NCI-H446 treated with DMSO at 0.1 percent for 48 hours (cell line): Measurements from ENCODE around the gene PDCD1.

Source experiments
- DNase-seq: peaks from one replicate; lab custom pipeline; 2025; lab: John Stamatoyannopoulos, UW

Gene PDCD1

DNA sequence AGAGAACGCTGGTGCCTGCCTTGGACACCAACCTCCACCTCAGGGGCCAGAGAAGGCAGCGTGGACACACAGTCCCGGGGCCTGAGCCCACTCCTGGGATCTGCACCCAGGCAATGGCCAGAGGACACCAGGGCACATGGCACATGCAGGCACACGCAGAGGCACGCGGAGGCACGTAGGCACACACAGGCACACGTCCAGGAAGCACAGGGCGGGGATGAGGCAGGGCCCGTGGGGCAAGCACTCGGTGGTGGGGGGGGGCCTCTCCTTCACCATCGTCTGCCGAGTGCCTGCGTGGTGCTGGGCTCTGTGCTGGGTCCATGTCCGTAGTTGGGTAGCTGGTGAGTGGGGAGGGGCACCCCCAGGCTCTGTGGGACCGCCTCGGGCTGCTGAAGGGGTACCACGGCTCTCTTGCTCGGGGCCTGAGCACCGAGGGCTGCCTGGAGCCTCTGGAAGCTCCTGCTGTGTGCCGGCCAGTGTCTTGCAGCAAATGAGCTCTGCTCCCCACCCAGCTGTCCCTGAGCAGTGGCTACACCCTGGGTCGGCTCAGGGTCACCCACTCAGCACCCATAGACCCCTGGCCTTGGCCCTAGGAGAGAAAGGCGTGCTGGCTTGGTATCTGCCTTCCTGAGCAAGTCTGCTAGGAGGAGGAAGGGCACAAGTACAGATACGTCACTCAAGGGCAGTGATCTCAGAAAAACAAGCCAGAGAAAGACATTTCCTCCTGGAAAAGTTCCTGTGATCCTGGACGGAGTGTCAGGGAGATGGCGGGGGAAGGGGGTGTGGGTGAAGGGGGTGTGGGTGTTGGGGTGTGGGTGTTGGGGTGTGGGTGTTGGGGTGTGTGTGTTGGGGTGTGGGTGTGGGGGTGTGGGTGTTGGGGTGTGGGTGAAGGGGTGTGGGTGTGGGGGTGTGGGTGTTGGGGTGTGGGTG lies 37.3 kb upstream of the PDCD1 start:
- DNase-seq: no peak

DNA sequence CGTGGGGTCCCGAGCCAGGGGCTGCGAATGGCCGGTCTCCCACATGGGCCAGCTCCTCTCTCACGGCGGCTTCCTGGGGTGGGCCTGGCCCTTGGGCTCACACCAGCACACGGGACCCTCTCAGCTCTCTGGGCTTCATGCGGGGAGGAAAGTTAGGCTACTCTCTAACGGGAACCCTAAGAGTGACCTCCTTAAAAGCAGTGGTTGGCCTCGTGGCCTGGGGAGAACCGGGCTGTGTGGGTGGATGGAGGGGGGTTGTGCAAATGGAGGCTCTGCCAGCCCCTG lies 36.7 kb upstream of the PDCD1 start:
- no peak for DNase-seq

DNA sequence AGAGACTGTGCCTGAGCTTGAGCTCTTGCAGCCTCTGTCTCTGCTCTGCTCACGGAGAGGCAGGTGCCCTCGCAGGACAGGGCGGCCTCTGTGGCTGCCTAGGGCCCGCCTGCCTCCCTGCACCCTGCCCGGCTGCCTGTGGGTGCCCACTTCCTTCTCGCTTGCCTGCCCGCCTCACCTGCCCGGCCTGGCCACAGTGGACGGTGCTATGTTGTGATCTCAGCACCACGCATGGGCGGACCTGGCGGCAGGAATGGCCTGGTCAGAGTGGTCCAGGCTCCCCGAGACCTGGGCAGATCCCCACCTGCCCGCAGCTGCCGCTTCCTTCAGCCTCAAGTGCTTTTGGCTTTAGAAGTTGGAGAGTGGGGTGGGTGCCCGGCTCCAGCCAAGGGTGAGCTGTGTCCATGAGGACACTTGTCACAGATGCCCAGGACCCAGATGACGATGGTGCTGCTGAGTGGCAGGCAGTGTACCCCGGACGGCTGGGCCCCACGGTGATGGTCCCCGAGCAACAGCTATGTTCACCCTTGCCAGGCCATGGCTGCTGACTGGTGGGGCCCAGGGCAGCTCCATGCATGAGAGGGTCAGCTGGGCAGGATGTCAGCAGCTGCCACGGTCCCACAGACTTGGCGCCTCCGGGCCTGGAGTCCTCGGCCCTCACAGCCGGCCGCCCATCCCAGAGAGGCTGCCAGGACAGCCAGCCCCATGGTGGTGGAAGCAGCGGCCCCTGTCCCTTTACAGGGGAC lies 36.2 kb upstream of the PDCD1 start:
- no peak for DNase-seq

DNA sequence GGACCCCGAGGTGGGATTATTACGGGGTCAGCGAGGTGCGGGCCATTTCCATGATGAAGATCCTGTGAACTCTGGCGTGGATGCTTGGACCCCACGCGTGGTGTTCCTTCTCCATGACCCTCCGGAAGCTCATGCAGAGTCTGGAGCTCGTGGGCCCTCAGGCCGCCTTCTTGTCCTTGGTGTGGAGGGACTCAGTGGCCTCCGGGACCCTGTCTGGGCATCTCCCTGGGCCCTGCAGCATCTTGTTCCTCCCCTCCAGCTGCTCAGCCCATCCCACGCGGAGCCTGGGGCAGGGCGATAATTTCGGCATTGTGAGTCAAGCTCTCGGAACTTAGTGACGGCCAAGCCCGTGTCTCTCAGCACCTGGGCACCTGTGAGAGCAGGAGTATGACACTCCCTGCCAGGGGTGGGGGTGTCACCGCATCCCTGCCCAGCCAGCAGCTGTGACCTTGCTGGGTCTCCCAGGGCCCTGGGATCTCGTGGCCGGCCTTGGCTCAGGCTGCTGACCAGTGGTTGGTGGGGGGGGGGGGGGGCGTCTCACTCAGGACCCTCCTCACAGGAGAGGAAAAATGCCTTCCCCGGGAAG lies 35.5 kb upstream of the PDCD1 start:
- DNase-seq: no peak

DNA sequence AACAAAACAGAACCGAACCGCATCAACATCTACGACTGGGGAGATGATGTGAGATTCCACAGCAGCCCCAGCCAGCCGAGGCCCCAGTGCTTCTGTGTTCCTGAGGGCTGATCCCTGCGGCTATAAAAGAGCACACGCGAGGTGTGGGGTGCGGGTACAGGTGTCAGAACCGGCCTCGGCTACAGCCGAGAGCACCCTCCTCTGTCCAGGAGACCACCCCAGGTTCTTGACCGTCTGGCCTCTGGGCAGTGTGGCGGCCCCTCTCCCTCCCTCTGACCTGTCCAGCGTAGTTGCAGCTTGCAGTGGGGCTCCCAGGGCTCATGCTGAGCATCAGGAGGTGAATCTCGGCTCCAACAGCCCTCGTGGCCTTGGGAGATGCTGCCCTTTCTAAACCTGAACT lies 34.6 kb upstream of the PDCD1 start:
- DNase-seq: no peak

DNA sequence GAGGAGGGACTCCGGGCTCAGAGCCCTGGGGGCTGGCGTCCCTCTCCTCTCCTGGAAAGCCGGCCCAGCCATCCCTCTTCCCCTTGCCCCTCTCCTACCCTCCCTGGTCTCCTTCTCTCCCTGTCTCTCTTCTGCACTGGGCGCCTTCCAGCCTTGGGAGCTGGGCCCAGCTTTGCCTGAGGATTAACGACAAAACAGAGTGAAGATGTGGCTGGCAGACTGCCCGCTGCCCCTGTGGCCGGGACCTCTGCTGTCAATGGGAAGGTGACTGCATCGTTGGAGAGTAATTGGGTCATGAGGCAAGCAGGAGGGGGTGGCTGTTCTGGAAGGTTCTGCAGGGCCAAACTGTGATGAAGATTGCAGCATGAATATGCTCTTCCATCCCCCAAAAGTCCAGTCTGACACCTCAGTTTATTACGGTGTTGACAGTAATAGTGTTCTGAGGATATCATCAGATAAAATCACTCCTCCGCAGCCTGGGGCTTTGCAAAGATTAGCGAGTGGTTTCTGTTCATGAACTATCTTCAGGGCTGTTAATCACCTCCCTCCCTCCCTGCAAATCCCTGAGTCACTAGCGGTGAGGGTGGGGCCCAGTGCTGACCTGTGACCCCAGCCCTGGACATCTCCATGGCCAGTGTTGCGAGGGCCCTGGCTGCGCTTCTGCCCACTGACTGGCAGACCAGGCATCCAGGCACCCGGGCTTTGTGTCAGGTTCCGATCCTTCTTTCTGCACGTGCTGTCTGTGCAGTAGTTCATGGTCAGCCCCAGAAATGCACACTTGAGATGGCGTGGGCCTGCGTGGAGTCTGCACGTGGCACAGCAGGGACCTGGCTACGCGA lies 33.8 kb upstream of the PDCD1 start:
- DNase-seq: no peak

DNA sequence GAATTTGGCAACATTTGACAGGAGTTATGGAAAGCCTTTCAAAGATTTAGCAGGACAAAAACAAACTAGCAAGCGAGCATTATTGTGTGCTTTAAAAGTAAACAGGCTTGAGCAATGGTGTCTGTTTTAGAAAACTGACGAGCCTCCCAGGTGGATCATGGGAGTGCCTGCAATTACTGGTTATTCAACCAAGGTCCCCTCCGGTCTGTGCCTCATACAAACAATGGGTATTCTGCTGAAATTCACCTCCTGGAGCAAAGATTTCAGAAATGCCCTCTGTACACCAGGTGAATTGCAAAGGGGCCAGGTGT lies 33.2 kb upstream of the PDCD1 start:
- DNase-seq: no peak

DNA sequence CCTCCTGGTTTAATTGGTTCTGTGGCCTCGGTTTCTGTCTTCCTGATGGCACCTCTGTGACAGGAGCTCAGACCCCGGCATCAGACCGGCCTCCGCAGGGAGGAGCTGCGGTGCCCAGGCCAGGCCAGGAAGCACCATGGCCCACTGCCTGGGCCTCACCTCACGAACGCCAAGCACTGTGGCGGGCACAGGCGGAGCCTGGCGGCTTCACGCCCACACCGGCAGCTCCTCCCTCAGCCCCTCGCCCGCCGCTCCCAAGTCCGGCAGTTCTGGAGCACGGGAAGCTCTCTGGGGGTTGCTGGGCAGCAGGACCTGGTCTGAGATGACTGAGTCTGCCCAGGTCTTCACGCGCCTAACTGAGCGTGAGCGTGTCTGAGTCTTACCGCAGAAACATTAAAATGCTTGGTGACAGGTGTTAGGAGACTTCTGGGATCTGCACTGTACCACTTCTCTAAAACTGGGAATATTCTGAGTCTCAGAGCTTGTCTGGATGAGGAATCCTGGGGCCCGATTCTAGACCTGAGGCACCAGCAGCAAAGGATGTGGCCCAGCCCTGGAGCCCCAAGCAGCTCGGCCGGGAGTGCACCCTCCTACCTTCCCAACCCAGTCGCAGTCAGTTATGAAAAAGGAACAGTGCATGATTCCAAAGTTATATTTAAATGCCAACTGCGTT lies 32.8 kb upstream of the PDCD1 start:
- DNase-seq: no peak

DNA sequence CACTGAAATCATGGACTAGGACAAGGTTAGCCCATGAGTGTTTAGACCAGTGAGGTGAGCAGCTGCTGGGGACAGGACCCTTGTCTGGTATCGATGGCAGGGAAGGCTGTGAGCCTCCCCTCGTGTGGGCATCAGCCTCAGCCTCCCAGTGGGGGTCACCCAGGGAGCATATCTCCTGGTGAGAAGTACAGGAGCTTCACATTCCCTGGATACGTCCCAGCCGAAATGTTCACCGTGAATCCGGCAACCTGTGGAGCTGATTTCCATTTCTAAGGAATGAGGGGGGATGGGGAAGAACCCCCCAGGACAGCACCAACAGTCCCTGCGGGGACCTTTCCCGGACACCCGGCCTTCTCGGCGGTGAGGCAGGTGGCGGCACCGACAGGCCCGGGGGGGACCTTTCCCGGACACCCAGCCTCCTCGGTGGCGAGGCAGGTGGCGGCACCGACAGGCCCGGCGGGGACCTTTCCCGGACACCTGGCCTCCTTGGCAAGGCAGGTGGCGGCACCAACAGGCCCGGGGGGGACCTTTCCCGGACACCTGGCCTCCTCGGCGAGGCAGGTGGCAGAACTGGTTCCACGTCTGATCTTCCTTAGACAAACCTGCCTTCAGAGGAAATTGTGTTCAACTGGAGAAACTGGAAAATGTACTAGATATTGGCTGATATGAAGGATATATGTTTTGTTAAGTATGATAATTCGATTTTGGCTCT lies 32.0 kb upstream of the PDCD1 start:
- no peak for DNase-seq

DNA sequence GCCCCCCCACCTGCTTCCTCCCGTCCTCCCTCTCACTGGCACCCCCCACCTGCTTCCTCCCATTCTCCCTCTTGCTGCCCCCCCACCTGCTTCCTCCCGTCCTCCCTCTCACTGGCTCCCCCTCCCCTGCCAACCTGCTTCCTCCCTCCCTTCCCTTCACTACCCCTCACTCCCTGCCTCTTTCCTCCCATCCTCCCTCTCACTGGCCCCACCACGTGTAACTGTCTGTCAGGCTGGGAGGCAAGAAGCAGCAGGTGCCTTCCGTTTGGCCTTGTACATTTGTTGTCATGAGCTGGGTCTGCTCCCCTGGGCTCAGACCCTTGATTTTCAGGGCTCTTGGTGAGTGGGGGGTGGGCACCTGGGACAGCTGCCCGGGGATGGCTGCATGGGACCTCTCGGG lies 29.9 kb upstream of the PDCD1 start:
- DNase-seq: no peak

DNA sequence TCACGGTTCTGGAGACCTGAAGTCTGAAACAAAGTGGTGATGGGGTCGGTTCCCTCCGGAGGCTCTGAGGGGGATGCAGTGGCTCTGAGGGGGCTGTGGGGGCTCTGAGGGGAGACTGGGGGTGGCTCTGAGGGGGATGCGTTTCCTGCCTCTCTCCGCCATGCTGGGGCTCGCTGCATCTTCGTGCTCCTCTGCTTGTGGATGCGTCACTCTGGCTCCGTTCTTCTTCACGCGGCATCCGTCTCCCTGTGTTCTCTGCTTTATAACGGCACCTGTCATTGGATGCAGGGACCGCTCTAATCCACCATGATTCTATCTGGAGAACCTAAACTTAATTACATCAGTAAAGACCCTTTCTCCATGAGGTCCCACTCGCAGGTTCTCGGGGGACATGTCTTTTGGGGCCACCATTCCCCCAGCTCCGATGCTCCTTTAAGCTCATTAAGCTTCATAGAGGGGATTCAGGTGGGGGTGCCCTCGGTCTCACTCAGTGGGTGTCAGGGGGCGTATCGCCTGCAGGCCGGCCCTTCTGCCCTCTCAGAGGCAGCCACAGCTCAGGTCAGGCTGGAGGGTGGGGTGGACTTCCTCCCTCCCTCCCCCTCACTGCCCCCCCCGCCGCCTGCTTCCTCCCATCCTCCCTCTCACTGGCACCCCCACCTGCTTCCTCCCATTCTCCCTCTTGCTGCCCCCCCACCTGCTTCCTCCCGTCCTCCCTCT lies 29.3 kb upstream of the PDCD1 start:
- no peak for DNase-seq

DNA sequence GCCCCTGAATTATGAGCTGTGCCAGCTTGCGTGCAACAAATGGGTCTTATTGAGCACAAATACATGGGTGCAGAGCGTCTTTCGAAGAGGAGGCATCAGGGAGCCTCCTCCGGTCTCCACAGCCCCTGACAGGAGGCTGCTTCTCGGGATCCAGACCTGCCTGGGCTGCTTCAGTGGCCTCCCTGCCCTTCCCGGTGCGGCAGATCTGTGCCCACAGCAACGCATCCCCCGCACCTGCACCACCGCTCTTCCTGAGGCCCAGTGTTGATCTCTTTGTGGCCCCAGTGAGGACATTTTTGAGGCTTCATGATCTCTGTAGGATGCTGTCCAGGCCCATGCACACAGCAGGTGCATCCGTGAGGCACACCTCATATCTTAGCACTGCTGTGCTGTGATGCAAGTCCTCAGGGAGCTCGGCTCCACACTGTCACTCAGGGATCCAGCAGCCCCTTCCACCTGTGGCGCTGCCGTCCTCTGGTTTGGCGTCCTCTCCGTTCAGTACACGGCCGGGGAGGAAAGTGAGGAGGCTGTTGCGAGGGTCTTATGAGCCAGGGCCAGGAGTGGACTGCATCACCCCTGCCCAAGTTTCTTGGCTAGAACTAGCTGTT lies 28.2 kb upstream of the PDCD1 start:
- DNase-seq: no peak

DNA sequence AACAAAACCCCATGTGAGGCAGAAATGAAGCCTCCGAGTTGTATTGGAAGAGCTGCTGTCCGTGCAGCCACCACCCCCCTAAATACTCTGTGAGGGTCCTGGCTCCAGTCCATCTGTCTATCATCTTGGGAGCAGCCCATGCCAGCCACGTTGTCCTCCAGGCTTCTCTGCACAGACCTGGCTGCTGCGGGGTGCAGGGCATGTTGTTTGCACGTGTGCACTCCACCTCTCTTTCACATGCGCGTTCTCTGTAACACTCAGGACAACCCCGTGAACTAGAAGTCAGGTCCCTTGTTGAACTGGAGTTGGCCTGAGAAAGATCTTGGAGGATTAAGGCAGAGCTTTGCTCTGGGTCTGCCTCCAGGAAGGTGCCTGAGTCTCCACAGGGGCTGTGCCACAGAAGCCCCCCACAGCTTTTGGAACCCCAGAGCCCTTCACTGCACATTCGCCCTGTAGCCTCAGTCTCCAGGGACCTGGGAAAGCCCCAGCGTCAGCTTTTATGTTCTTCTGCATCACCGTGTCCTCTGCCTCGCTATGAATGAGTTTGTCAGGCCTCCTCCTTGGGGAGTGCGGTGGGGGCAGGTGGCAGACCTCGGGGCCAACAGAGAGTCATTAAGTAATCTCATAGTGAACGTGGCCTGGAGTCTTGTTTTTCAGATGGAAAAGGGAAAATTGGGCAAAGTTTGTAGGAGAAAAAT lies 27.4 kb upstream of the PDCD1 start:
- no peak for DNase-seq

DNA sequence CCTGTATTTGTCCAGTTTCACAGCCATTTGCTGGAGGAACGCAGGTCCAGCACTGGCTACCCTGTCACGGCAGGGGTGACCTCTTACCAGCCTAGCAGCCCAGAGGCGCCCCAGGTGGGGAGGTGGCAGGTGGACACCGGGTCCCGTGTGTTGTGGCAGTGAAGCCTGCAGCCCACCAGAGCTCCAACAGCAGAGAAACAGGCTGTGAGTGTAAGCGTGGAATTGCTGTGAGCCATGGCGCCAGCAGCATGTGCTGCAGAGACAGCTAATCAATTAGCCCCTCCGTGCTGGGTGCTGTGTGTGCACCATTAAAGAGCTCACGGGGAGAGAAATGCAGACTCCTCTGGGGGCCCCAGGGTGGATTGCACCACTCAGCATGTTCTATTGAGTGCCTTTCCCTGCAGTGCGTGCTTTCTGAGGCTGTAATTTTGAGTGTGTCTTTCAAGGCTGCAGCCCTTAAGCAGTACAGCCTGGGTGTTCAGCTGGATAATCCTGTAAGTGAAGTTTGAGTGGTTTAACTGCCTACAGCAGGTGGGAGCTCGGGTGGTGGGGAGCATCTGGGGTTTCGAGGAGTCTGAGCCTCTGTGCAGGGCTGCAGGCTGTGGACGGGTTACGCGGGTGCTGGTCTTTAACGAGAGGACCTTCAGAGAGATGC lies 26.7 kb upstream of the PDCD1 start:
- DNase-seq: no peak

DNA sequence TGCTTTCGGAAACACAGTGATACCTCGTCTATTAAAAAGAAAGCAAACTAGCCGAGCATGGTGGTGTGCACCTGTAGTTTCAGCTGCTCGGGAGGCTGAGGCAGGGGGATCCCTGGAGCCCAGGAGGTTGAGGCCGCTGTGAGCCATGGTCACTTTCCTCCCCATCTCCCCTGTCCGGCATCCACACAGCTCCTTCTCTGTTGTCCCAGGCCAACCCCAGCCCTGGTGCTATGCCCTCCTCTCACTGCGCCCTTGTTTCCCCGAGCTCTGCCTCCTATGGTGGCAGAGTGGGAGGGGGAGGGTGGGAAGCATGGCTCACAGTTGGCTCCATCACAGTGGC lies 26.2 kb upstream of the PDCD1 start:
- DNase-seq: no peak

DNA sequence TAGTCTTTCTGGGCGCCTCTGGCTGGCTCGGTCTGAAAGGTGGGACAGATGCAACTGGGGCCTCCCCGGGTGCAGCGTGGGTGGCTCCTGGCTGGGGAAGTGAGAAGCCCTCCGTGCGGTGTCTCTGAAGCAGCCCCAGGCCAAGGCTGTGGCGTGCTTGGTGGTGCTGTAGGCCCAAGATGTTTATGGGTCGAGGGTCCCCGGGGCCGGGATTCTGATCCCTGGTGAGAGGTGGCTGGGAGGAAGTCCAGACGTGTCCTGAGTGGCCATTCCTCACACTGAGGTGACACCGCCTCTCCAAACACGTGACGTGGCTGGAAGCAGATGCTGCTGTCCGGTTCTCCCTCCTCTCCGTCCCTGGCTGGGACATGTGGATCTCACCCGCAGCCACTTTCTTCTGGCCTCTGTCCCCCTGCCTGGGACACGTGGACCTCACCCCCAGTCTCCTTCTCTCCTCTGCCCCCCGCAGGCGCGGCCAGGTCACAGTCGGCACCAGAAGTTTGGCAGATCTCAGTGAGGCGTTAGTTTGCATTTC lies 23.5 kb upstream of the PDCD1 start:
- no peak for DNase-seq

DNA sequence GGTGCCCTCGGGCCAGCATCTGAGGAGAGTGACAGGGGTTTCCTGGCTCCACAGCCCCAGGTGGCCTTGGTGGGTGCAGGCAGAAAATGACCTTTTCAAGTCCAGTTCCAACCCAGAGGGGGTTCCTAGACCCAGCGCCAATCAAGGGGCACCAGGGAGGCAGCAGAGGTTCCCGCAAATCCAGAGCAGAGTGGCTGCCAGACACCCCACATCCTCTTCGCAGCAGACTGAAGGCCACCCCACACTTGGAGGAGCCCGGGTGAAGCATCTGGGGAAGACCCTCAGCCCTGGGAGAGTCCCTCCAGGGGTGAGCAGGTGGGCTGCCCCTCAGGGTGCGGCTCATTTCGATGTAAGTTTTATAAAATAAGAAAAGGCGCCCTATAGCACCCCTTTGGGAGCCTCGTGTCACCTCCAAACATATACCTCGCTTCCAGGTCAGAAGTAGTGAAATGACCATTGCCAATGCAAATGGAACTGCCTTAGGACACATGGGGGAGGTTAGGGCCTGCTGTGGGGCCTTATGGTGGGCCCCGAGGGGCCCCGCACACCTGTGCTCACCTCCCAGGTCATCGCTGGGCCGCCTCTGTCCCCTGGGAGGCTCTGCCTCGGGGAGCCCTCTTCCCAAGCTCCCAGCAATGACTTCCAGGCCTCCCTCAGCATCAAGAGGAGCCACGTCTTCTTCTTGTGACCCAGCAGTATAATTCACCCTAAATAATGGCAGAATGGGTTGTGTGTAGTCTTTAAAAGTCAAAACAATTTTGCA lies 21.8 kb upstream of the PDCD1 start:
- no peak for DNase-seq

DNA sequence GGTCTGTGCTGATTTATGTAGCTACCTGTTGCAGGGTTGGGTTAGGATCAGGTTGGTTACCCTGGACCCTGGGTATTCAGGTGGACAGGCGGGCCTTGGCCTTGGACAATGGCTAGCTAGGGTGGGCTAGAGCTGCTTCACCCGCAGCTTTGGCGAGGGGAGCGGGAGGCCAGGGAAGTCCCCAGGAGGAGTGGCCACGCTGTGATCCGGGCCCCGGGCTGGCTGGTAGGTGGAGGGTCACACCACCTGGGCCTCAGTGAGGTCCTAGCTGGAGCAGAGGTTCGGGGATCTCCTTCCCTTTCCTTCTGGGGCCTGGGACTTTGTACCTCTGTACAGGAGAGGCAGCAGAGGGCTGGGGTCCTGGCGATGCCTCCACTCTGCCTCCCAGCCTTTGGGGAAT lies 20.6 kb upstream of the PDCD1 start:
- no peak for DNase-seq
